GM12872 (cell line): ENCODE results near the gene SCYGR8.

Source experiments
- CTCF ChIP-seq: IDR thresholded peaks from 3 replicates; pipeline ENCODE4 v1.5.1; 2011; ENCODE audit warnings: low read depth, mild to moderate bottlenecking, low read length, moderate library complexity; ENCODE audit not compliant: insufficient read depth

SCYGR8 gene

GRCh38 chr2:227713291-227713690 lies 32.4 kb upstream of the SCYGR8 start:
- TF ChIP-seq CTCF, result no peak

DNA sequence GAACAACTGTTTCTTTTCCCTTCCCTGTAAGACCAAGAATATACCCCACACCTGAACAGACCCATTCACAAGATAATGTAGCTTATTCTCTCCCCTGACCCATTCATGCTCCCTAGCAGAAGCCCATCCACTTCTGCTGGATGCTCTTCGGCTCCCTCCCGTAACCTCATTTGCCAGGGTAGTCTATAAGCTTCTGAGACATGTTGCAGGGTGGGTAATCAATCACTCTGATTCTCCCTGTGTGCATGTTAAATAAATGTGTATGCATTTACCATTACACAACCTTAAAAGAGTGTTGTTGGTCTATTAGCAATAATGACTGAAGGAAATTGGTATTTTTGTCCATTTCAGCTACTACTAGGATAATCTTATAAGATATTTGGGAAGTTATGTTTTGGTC lies 29.2 kb upstream of the SCYGR8 start:
- TF ChIP-seq CTCF, result no peak

- no peak for TF ChIP-seq CTCF
These were observed 27.8 kb upstream of the SCYGR8 start, which contains the start of gene SLC19A3 for GRCh38 chr2:227717687-227718567. SLC19A3 (minus strand) TSS chr2:227718028; CDS start chr2:227702318, 15,710 bp downstream.

DNA sequence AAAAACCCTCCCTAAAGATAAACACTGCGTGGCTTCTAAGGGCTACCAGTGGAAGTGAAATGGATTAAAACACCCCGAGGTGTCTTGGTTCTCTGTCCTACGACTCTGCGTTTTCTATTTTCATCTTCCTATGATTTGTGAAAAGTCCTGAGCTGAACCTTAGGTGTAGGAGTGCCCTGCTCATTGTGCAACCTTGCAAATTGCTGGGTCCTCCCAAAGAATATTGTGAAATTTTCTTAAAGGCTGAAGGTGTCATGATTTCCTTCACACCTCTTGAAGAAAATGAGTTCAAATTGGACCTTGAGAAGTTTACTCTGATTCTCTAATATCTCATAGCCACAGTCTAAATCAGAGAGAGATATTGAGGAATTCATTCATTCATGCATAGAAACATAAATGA lies 26.1 kb upstream of the SCYGR8 start:
- no peak for TF ChIP-seq CTCF

GRCh38 chr2:227720680-227721079 lies 25.0 kb upstream of the SCYGR8 start:
- TF ChIP-seq CTCF, result no peak

GRCh38 chr2:227724394-227725039 lies 21.2 kb upstream of the SCYGR8 start, which contains the start of gene SCYGR6:
SCYGR6 (minus strand) TSS chr2:227724757; CDS start chr2:227724757, 0 bp downstream.
- no peak for TF ChIP-seq CTCF

DNA sequence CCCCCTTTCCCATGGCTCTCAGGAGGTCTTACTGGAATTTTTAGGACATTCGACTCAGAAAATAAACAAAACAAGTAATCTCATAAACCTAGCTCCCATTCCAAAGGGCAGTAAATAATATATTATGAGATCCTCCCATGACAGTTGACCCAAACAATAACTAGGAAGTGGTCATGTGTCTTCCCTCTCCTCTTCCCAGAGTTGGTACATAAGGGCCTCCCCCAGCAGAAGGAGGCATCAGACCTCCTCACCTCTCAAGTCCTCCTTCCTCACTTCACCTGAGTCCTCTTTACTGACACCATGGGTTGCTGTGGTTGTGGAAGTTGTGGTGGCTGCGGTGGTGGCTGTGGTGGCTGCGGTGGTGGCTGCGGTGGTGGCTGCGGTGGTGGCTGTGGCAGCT lies 17.7 kb upstream of the SCYGR8 start, which contains the start of gene SCYGR7:
Gene SCYGR7, plus strand, starts transcription at position 301 of the 400 bp plus-strand sequence. Its CDS starts 0 bp downstream, at position 301.
- no peak for TF ChIP-seq CTCF
